Hepatocyte (in vitro differentiated cells): ENCODE data around the gene OR2S2.

ENCODE experiments used
- EZH2 ChIP-seq: fragments of 200-600 bp; sonication (generic); IDR thresholded peaks from 2 replicates; pipeline ENCODE4 v1.6.1; 2016; ENCODE audit warnings: antibody characterized with exemption, mild to moderate bottlenecking, borderline replicate concordance
- EZH2phosphoT487 ChIP-seq: fragments of 200-600 bp; sonication (generic); IDR thresholded peaks from one replicate; pipeline ENCODE4 v1.6.1; 2018; ENCODE audit warnings: antibody characterized with exemption, mild to moderate bottlenecking, low read depth, moderate library complexity; ENCODE audit not compliant: unreplicated experiment, severe bottlenecking
- TF ChIP-seq, protein P1 (sequence below): fragments of 200-600 bp; sonication (generic); IDR thresholded peaks from 2 replicates; pipeline ENCODE4 v1.5.1; 2016; ENCODE audit warnings: antibody characterized with exemption, mild to moderate bottlenecking; ENCODE audit not compliant: poor library complexity

DNA sequence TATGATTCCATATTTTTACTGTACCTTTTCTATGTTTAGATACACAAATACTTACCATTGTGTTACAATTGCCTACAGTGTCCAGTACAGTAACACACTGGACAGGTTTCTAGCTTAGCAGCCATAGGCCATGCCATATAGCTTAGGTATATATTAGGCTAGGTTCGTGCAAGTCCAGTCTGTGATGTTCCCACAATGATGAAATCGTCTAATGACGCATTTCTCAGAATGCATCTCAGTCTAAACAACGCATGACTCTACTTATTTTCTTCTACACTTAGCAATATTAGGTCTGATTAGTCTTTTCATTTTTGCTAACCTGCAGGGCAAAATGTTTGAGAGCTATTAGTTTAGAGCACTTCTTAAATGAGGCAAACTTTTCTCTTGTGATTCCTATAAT is 22.7 kb downstream of the OR2S2 start:
- TF ChIP-seq, protein P1, sequence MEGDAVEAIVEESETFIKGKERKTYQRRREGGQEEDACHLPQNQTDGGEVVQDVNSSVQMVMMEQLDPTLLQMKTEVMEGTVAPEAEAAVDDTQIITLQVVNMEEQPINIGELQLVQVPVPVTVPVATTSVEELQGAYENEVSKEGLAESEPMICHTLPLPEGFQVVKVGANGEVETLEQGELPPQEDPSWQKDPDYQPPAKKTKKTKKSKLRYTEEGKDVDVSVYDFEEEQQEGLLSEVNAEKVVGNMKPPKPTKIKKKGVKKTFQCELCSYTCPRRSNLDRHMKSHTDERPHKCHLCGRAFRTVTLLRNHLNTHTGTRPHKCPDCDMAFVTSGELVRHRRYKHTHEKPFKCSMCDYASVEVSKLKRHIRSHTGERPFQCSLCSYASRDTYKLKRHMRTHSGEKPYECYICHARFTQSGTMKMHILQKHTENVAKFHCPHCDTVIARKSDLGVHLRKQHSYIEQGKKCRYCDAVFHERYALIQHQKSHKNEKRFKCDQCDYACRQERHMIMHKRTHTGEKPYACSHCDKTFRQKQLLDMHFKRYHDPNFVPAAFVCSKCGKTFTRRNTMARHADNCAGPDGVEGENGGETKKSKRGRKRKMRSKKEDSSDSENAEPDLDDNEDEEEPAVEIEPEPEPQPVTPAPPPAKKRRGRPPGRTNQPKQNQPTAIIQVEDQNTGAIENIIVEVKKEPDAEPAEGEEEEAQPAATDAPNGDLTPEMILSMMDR: no peak
- TF ChIP-seq EZH2 (no peak), EZH2phosphoT487 (no peak)
